HPDE6-E6E7 (cell line): ENCODE data around the gene S100Z.
"Not testable (repeated sequence)": the region's sequence is repeated elsewhere in the genome, so short reads cannot be mapped to it uniquely, and the experiment has no call there.

Experiments used
- DNase-seq: peaks from one replicate; pipeline ENCODE4 v3.0.0; 2011; ENCODE audit warnings: missing footprints; ENCODE audit errors: extremely low spot score

Gene S100Z

DNA sequence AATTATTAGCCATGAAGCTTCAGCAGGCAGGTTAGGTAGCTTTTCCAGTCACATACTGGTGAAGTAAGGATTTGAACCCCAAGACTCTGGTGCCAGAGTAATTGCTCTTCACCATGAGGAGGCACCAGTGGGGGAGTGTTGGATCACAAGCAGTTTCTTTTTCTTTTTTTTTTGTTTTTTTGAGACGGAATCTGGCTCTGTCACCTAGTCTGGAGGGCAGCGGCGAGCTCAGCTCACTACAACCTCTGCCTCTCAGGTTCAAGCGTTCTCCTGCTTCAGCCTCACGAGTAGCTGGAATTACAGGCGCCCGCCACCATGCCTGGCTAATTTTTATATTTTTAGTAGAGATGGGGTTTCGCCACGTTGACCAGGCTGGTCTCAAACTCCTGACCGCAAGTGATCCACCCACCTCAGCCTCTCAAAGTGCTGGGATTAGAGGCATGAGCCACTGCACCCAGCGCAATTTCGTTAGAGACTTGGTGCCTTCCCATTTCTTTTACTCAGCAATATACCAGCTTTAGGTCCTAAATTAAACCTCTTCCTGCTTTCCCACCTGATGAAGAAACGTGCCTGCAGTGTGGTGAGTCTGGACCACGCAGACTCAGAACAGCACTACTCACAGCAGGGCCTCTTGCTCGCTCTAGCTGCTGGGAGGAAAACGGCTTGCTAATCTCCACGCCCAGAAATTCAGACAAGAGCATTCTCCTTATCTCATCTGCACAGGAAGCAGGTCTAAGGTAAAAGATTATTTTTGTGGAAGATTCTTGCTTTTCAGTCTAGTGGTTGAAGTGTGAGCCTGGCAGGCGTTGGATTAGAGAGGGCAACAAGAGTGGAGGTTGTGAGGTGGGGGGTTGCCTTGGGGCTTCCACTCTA is at the start of gene S100Z:
S100Z (plus strand) TSS at position 596 of the 873 bp plus-strand sequence. CDS start 25,346 bp downstream, outside the sequence.
- DNase-seq, result no peak

DNA sequence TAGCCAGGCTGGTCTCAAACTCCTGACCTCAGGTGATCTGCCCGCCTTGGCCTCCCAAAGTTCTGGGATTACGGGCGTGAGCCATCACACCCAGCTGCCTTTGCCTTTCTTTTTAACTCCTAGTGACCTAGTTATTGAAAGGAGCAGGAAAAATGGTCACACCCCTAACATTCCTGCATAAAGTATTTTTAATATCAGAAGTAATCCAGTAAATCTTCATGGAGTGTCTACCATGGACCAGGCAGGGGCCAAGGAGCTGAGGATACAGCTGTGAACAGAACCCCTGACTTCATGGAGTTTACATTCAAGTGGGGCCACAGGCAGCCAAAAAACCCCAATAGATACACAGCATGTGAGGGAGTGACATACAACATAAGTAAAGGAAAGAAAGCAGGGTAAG is 49.2 kb upstream of the S100Z start:
- DNase-seq, result no peak

DNA sequence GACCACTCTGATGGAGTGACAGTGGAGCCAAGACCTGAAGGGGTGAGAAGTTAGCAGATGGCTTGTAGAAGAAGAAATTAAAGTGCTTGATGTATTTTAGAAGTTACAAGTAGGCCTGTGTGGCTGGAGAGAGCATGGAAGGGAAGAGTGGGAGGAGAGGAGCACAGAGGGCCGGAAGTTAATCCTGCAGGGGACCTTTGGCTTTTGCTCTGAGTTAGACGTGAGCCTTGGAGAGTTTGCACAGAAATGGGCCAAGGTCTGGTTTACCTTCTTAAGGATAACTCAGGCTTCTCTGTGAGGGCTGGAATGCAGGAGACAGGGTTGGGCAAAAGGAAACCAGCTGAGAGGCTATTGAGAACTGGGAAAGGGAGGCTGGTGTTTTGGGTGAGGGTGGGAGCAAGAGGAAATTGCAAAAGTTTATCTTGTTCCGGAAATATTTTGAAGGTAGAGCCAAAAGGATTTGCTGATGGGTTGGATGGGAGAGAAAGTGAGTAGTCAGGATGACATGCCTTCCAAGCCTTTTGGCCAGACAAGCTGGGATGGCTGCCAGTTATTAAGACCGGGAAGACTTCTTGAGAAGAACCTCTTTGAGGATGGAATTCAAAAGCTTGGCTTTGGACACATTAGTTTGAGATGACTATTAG is 48.5 kb upstream of the S100Z start:
- no peak for DNase-seq

DNA sequence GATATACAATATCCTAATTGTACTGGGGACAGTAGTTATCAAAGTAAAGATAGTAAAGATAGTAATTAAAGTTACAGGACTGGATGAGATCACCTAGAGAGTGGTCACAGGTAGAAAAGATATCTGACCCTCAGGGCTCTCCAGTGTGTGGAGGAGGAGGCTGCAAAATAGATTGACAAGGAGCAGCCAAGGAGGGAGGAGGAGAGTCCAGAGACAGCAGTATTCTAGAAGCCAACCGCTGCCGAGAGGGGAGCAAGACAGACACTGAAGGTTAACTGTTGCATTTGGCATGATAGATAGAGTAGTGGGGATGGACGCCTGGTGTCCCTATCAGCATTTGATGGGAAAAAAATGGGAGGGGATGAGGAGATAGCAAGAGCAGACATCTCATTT is 48.0 kb upstream of the S100Z start:
- no peak for DNase-seq

DNA sequence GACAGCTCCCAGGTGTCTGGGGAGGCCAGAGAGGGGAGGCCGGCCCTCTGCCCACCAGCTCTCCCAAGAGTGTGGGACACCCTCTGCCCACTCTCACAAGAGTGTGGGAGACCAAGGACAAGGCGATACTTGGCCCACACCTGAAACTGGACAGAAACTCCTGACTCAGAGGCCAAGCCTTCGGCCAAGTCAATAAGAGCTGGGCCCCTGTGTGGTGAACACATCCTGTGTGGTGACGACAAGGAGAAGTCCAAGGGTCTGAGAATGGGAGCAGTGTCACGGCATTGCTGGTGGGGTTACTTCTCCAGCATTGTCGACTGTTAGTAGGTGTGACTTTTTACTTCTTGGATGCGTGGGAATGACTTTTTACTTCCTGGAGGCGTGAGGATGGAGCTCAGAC is 45.5 kb upstream of the S100Z start:
- no peak for DNase-seq

DNA sequence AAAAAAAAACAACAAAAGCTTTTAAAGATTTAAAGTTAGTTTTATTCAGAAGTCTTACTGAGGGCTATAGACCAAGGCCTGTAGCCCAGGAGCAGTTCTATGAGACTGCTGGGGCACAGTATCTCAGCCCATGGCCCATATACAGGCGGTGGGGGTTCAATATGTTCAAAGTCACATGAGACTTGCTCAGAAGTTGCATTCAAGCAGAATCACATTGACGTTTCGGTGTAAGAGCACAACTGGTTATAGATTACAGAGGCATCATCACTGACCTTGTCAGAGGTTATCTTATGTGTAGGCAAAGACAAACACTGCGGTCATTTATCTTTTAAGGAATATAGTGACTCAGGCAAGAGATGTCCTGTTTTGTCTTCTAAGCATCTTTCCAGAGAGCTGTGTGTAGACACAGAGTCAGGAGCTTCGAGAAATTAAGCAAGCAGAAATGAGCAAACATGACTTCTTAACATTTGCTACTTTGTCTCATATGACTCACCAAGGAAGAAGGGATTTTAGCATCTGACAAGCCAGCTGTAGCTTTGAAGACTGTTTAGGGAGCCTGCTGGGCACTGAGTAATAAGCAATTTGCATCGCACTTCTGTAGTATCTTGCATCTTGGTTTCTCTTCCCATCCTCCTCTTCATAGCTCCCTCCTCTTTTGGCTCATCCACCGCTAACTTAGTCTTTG is 43.9 kb upstream of the S100Z start:
- no peak for DNase-seq

DNA sequence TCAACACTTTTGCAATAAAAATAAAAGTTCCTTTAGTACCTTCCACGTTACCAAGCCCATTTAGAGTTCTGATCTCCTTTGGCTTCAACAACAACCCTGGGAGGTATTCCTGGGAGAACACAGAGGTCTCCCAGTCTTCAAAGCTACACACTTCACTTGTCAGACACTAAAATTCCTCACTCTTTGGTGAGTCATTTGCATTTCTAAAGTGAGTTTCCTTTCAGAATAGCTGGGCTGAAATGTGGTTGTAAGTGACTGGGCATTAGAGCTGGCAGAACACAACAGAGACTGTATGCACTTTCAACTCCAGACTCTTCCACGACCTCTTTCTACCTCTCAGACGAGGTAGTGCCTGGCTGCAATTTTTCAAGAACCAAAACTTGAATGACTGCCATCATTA is 42.5 kb upstream of the S100Z start:
- DNase-seq, result no peak

DNA sequence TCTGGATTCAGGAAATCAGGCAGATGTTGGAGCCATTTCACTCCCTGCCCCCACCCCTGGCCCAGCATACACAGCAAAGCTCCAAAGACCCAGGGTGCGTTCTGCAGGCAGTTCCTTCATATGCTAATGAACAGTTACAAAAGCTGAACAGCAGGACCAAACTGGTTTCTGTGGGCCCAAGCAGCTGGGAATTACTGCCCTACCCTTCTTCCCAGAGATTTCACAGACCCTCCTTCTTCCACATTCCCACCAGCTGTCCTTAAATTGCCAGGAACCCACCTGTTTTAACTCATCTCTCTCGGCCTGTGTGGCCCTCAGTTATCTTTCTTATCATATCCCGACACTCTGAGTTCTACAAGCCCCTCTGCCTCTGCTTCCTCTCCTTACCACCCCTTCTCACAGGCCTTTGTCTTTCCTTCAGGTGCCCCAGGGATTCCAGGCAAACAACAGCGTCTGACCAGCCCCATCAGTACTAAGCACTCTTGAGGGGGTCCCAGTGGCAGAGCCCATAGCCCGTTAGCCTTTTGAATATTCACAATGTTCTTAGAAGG is 41.6 kb upstream of the S100Z start:
- no peak for DNase-seq

DNA sequence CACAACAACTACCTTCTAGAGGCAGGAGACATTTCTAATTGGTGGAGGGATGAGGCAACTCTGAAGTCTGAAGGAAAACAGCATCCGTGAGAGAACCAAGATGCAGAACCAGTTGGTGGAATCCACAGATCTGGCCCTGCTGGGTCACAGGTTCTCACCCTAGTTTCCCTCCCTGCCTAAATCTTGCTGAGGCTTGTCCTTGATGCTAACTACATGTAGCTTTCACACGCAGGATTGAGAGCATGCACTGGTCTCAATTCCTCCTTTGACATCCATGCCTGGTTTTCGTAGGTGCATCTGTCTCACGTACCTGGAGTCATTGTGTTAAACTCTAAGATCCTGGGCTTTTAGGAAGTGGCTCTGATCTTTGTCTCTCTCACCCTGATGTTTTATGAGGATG is 40.7 kb upstream of the S100Z start:
- no peak for DNase-seq

DNA sequence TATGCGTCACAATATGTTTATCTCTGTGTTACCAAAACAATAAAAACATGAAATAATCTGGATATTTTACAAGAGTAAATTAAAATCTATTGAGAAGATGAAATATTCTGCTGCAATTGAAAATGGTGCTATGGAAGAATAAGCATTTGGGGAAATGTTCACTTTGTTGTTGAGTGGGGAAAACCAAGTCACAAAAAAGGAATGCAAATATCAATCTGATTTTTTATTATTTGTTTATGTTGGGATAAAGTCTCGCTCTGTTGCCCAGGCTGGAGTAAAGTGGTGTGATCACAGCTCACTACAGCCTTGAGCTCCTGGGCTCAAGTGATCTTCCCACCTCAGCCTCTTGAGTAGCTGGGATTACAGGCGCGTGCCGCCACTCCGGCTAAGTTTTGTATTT is 39.6 kb upstream of the S100Z start:
- no peak for DNase-seq

DNA sequence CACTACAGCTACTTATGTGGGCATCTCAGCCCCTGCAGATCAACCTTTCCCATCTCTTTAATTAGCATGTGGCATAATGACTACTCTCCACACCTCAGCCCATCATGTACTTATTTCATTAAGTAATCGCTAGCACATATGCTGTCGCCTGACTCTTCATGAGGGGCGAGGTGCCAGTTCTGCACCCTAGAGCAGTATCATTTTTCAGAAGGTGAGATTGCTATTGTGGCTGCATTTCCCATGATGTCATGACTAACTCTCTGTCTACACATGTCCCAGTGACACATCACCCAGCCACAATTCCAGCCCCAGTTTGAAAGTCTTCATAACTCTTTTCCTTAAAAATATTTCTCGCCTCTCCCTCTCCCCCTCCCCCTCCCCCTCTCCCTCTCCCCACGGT is 38.6 kb upstream of the S100Z start:
- DNase-seq, result peak; percentile 84

DNA sequence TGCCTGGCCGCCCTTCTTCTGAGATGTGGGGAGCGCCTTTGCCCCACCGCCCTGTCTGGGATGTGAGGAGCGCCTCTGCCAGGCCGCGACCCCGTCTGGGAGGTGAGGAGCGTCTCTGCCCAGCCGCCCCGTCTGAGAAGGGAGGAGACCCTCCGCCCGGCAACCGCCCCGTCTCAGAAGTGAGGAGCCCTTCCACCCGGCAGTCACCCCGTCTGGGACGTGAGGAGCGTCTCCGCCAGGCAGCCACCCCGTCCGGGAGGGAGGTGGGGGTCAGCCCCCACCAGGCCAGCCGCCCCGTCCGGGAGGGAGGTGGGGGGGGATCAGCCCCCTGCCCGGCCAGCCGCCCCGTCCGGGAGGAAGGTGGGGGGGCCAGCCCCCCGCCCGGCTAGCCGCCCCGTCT is 37.6 kb upstream of the S100Z start:
- not testable (repeated sequence) for DNase-seq

DNA sequence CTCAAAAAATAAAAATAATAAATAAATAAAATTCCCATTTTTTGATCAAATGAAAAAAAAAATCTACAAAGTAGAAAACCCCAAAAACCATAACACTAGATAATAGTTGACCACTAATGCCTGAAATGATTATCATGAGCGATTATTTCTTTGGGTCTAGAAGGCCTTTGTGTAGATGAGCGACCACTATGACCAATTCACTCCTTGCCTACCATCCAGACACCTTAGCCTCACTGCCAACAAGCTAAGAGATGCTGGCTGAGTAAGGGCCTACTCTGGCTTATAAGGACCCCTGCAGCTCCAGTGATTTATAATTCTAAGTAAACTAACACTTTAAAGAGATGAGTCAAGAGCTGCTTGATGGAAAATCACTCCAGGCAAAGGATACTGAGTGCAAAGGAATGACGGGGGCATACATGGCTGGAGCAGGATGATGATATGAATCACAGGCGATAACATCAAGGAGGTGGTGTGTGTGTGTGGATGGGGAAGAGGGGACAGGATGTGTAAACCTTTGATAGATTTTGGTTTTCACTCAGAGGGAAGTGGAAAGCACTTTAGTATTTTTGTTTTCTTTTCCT is 35.7 kb upstream of the S100Z start:
- DNase-seq, result no peak

DNA sequence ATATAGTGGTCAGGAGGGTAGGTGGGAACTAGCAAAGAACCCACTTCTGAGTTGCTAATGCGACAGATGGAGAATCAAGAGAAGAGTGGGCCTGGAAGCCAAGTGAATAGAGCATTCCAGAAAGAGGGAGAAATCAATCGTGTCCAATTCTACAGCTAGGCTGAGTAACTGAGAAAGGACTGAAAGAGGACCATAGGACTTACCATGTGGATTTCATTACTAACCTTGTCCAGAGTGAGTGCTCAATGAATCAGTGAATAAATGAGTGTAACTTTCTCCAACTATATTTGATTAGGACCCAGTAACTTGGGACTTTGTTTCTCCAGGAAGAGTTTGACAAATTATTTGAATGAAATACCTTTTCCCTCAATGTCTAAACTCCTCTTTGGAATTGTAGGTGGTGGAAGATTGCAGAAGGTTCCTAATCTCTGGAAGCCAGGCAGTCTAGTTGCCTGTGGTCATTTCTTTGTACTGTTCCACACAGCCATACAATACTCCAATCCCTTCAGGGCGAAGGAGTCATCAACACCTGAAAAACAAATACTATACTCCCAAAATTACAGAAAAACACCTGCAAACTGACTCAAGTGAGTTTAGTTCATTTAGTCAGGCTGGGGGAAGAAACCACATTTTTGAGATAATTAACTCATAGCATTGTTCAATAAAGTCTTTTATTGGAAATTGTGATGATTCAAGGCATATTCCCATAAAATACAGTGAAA is 33.5 kb upstream of the S100Z start:
- no peak for DNase-seq

DNA sequence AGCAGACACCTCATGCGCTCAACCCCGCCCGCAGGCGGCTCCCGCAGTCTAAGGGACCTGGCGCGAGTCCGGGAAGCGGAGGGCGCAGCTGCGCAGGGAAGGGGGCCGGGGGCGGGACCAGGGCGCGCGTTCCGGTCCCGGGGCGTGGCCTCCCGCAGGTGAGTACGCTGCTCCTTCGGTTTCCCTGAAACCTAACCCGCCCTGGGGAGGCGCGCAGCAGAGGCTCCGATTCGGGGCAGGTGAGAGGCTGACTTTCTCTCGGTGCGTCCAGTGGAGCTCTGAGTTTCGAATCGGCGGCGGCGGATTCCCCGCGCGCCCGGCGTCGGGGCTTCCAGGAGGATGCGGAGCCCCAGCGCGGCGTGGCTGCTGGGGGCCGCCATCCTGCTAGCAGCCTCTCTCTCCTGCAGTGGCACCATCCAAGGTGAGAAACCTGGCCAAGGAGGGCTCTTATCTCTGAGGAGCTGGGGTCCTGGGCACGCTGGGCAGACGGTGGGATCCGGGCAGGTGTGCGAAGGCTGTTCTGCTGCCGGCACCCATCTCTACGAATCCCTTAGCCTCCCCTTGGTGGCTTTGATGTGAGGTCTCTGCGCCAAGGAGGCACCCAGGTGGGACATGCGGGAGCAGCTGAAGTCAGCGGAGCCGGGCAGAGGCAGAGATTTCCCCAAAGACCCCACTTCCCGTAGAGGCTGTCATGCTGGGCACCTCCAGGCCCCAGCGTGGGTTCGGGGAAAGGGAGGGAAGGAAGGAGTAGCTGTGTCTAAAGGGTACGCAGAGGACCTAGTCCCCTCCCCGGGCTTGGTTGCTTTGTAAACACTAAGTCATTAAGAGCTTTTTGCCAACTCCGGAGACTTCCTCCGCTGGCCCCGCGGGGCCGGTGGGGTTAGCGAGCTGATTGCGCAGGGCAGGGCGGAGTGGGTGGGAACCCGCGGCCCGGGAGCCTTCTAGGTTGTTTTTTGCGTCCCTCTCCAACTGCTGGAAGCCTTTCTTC is 30.7 kb upstream of the S100Z start, which contains the start of gene F2RL1:
F2RL1 (plus strand) TSS at position 187 of the 988 bp plus-strand sequence; CDS start at position 340, 153 bp downstream.
- peak; percentile 85 for DNase-seq

DNA sequence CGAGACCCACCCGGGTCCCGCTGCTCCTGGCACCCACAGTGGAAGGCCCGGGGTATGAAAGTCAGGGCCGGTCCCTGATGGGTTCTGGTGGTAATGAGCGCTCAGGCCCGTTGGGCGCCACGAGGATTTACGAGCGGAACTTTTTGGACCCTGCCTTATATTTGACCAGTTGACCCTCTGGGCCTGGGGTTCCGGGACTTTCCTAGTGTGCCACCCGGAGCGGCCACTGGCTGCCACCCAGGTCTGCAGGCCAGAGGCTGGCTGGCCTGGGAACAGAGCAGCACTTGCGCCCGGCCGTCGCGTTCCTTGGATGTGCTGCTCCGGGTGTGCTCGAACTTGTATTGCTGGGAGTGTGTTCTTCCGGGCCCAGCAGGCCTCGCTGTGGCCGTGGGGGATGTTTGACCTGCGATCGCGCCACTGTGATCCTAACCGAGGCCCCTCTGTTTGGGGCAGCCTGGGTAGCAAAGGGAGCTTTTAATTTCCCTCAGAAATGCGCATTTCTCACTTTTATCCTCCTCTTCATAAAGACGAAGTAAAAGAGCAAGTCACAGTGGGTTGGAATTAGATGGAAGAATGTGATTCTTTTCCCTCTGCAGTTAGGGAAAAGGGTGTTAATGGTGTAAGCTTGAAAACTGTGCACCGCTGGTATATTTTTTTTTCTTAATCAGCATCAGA is 29.8 kb upstream of the S100Z start:
- no peak for DNase-seq

DNA sequence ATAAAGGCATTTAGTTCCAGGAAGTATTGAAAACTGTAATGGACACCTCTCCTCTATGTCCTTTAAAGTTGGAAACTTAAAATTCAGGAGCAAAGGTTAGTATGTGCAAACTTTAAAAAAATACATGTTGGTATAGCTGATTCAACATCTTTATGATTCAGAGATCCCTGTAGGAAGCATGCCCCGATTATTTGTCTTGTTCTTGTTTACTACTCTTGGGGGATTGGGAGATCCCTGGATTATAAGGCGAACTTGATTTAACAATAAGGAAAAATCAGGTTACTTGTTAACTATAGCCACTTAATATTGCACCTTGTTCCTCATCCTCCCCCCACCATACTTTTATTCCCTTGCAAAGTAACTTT is 29.3 kb upstream of the S100Z start:
- no peak for DNase-seq

DNA sequence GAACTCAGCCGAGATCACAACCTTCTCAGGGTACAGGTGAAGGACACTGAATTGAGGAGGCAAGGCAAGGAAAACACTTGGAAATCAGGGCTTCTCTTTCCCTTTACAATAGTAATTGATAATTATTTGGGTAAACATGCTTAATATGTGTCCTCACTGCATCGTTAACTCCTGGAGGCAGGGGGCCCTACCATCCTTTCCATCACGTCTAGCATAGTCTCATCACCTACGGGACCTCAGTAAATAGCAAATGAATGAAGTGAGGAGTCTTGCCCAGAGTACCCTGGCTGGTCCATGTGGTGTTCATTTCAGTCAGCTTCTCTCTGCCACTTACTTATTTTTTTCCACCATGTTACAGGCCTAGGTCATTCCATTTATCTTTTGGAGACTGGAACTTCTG is 28.7 kb upstream of the S100Z start:
- DNase-seq, result no peak

DNA sequence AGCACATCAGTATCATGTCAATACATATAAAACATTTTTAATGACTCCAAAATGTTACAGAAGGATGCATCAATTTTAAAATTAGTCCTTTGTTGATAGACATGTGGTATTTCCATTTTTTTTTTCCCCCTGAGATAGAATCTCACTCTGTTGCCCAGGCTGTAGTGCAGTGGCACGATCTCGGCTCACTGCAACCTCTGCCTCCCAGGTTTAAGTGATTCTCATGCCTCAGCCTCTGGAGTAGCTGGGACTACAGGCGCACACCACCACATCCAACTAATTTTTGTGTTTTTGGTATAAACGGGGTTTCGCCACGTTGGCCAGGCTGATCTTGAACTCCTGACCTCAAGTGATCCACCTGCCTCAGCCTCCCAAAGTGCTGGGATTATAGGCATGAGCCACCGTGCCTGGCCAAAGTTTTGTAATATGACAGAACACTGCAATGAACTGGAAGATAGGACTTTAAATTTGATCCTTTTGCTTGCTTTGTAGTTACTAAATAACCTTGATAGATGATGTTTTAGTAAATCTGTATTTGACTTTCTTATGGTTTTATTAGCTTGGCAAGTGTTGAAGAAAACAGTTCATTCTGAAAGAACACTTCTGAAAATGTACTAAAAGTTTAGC is 27.6 kb upstream of the S100Z start:
- DNase-seq, result not testable (repeated sequence)
